Spleen (tissue), 11 donors: ENCODE measurements around the gene FERMT1. TPM values are rescaled to one million over a fixed set of nuclear protein-coding genes. Genes with fewer than 3 reads are reported as not detected.

Experiments used
- DNase-seq: peaks from one replicate; pipeline ENCODE4 v3.0.0-alpha.2; 2020
- H3K27ac ChIP-seq, 8 donors: fragments of 200-600 bp; sonication (generic) in 7 of 8; 1 replicate in 4 of 8; 2 replicates in 4 of 8; pipeline versions ENCODE4 v1.5.0 to v1.8.0; 2016 to 2021; ENCODE audit warnings: inconsistent platforms in 4 of 8, mild to moderate bottlenecking in 4 of 8, moderate library complexity in 1 of 8
- H3K27me3 ChIP-seq, 7 donors: fragments of 200-600 bp; sonication (generic) in 6 of 7; replicated peaks in 1 of 7; 1 replicate in 4 of 7; 2 replicates in 3 of 7; pipeline versions ENCODE4 v1.5.0 to v1.8.0; 2016 to 2021; ENCODE audit warnings: inconsistent platforms in 3 of 7, mild to moderate bottlenecking in 1 of 7
- H3K36me3 ChIP-seq, 6 donors: fragments of 200-600 bp; sonication (generic) in 5 of 6; 1 replicate in 4 of 6; 2 replicates in 2 of 6; pipeline versions ENCODE4 v1.5.0 to v1.8.0; 2016 to 2021; ENCODE audit warnings: inconsistent platforms in 2 of 6
- H3K4me1 ChIP-seq, 6 donors: fragments of 200-600 bp; sonication (generic) in 5 of 6; 1 replicate in 3 of 6; 2 replicates in 3 of 6; pipeline versions ENCODE4 v1.5.0 to v1.8.0; 2016 to 2021; ENCODE audit warnings: inconsistent platforms in 3 of 6
- H3K4me3 ChIP-seq, 8 donors: fragments of 200-600 bp; sonication (generic) in 7 of 8; 1 replicate in 4 of 8; 2 replicates in 4 of 8; pipeline versions ENCODE4 v1.5.0 to v1.8.0; 2016 to 2021; ENCODE audit warnings: inconsistent platforms in 4 of 8, mild to moderate bottlenecking in 4 of 8, moderate library complexity in 2 of 8
- H3K9me3 ChIP-seq, 8 donors: fragments of 200-600 bp; sonication (generic) in 7 of 8; 1 replicate in 4 of 8; 2 replicates in 4 of 8; pipeline versions ENCODE4 v1.5.0 to v1.8.0; 2016 to 2021; ENCODE audit warnings: inconsistent platforms in 4 of 8
- CTCF ChIP-seq, 11 experiments: fragments of 200-600 bp in 7 of 11; fragments of 450-650 bp in 4 of 11; sonication (generic) in 4 of 11; IDR thresholded peaks in 8 of 11; conservative IDR thresholded peaks in 3 of 11; 1 replicate in 7 of 11; 2 replicates in 4 of 11; pipeline versions ENCODE4 v1.4.0 to v1.8.0; 2016 to 2021; ENCODE audit warnings: antibody characterized with exemption in 11 of 11, inconsistent platforms in 4 of 11, mild to moderate bottlenecking in 1 of 11
- POLR2A ChIP-seq, 3 donors: fragments of 450-650 bp; IDR thresholded peaks; one replicate each; pipeline ENCODE4 v1.5.1; 2017; ENCODE audit warnings: antibody characterized with exemption in 3 of 3, mild to moderate bottlenecking in 1 of 3
- POLR2AphosphoS5 ChIP-seq, 3 donors: sonication (generic); formaldehyde crosslinking; IDR thresholded peaks; one replicate each; pipeline ENCODE4 v1.5.1; 2017; ENCODE audit warnings: antibody characterized with exemption in 3 of 3
- WGBS, 5 donors: extraction: QIAGEN DNeasy Blood & Tissue Kit in 3 of 5; methylation state at CpG; one replicate each; pipeline versions ENCODE4 v1.1.5 to v1.1.7; 2013 to 2018; 5-methylcytosine and 5-hydroxymethylcytosine counted together
- intact Hi-C: fragments of 100-400 bp; cut with DNase I; formaldehyde crosslinking; loops from one replicate; pipeline ENCODE4 v1.15.0; 2023; ENCODE audit warnings: low total_unique reads
- polyA plus RNA-seq, 3 donors: library from polyadenylated mRNA; stranded (reverse); fragments of 200-250 nt; gene quantifications; one replicate each; pipeline ENCODE4 v1.2.1, GENCODE V29; 2013
- total RNA-seq, 7 donors: library from RNA; depleted of rRNA in 3 of 7; stranded (reverse); fragments of >200 nt in 3 of 7; fragmentation: NEBNext Ultra II Directional in 4 of 7; extraction: Animal tissue kit (Norgen Biotek cat#: 25700) in 4 of 7; gene quantifications; one replicate each; pipeline versions ENCODE4 v1.1.0 to v1.2.1, GENCODE V29; 2016 to 2021
- donor health status: healthy with polysubstance abuse.
- donor health status: DM: no; HTN: no; CAD: no; lungs with moderate emphysema.
- donor health status: DM: no; HTN: no; CAD: no.
- donor health status: Bipolar disorder and iron deficiency.
- donor health status: healthy.
- donor health status: DM: no; HTN: no; CAD: no.
- donor health status: DM: yes; HTN: yes; CAD: no.

FERMT1 gene
- total and polyA plus RNA-seq, 10 donors, result 0.06 to 1.3 (median 0.33) TPM

GRCh38 chr20:6095409-6095808 lies 27.4 kb downstream of the FERMT1 start:
- intact Hi-C loops, result no loop called here
- WGBS, 5 donors, result 85 to 95% (median 89%) methylated on average over 5 of the region's 5 CpGs
- no peak overlapping the region for H3K27ac ChIP-seq

GRCh38 chr20:6094565-6094964 lies 28.3 kb downstream of the FERMT1 start:
- TF ChIP-seq POLR2AphosphoS5 (IDR thresholded peaks at IDR 0.05) (no peak), CTCF (IDR thresholded peaks at IDR 0.05 in 8 of 11, conservative IDR thresholded peaks at IDR 0.05 in 3 of 11) (no peak), POLR2A (IDR thresholded peaks at IDR 0.05) (no peak)
- no peak overlapping the region for H3K4me3 ChIP-seq
- no peaks in the 10 kb centered on the region for H3K4me1 ChIP-seq
- no peak for DNase-seq
- no peaks in the 10 kb centered on the region for H3K9me3 ChIP-seq
- intact Hi-C loops, result no loop called here
- 93 to 97% (median 96%) methylated on average over 4 of the region's 4 CpGs for WGBS, 5 donors
- peaks cover 0 to 8% (median 0%) of the 10 kb centered on the region in 7 donors for H3K27me3 ChIP-seq
- H3K36me3 ChIP-seq, result no peaks in the 10 kb centered on the region
- no peak overlapping the region for H3K27ac ChIP-seq

More at GRCh38 chr20:6095409-6095808, 27.4 kb downstream of the FERMT1 start:
- DNase-seq, result no peak
- Histone ChIP-seq H3K27me3 (peaks cover 0 to 4% (median 0%) of the 10 kb centered on the region in 7 donors), H3K4me1 (no peaks in the 10 kb centered on the region), H3K4me3 (no peak overlapping the region), H3K36me3 (no peaks in the 10 kb centered on the region), H3K9me3 (no peaks in the 10 kb centered on the region)
- TF ChIP-seq CTCF (IDR thresholded peaks at IDR 0.05 in 8 of 11, conservative IDR thresholded peaks at IDR 0.05 in 3 of 11) (no peak), POLR2AphosphoS5 (IDR thresholded peaks at IDR 0.05) (no peak), POLR2A (IDR thresholded peaks at IDR 0.05) (no peak)

- Histone ChIP-seq H3K9me3 (no peaks in the 10 kb centered on the region), H3K27ac (no peak overlapping the region), H3K27me3 (peaks cover 0 to 8% (median 0%) of the 10 kb centered on the region in 7 donors), H3K4me3 (no peak overlapping the region), H3K4me1 (no peaks in the 10 kb centered on the region), H3K36me3 (no peaks in the 10 kb centered on the region)
- 22 to 47% (median 26%) methylated on average over 3 of the region's 3 CpGs for WGBS, 5 donors
- intact Hi-C loops, result no loop called here
- no peak for DNase-seq
- TF ChIP-seq POLR2A (IDR thresholded peaks at IDR 0.05) (no peak), POLR2AphosphoS5 (IDR thresholded peaks at IDR 0.05) (no peak), CTCF (IDR thresholded peaks at IDR 0.05 in 8 of 11, conservative IDR thresholded peaks at IDR 0.05 in 3 of 11) (no peak)
Observed at GRCh38 chr20:6094063-6094462, 28.8 kb downstream of the FERMT1 start.

GRCh38 chr20:6091661-6092060 lies 31.2 kb downstream of the FERMT1 start:
- no peaks in the 10 kb centered on the region for H3K36me3 ChIP-seq
- 78 to 98% (median 86%) methylated on average over 8 of the region's 8 CpGs for WGBS, 5 donors
- no peak overlapping the region for H3K4me3 ChIP-seq
- H3K27ac ChIP-seq, result no peak overlapping the region
- DNase-seq, result no peak
- H3K4me1 ChIP-seq, result no peaks in the 10 kb centered on the region
- intact Hi-C loops, result no loop called here
- H3K27me3 ChIP-seq, result peaks cover 0 to 4% (median 0%) of the 10 kb centered on the region in 7 donors
- TF ChIP-seq CTCF (IDR thresholded peaks at IDR 0.05 in 8 of 11, conservative IDR thresholded peaks at IDR 0.05 in 3 of 11) (no peak), POLR2A (IDR thresholded peaks at IDR 0.05) (no peak), POLR2AphosphoS5 (IDR thresholded peaks at IDR 0.05) (no peak)
- peaks cover 0 to 4% (median 0%) of the 10 kb centered on the region in 8 donors for H3K9me3 ChIP-seq
